GM12864 (cell line): ENCODE results near the gene ZRANB3.

Experiments used
- DNase-seq: peaks from one replicate; pipeline ENCODE4 v3.0.0-alpha.2; 2011; ENCODE audit warnings: low read depth
- H3K4me3 ChIP-seq: 2 replicates; pipeline ENCODE4 v1.5.1; 2011; ENCODE audit warnings: mild to moderate bottlenecking, low read depth, low read length, control low read depth
- TF ChIP-seq, protein P1 (sequence below): IDR thresholded peaks from 2 replicates; pipeline ENCODE4 v1.5.1; 2011; ENCODE audit warnings: low read depth, mild to moderate bottlenecking, moderate library complexity, low read length, control low read depth, inconsistent platforms; ENCODE audit errors: missing control alignments

The ZRANB3 gene

DNA sequence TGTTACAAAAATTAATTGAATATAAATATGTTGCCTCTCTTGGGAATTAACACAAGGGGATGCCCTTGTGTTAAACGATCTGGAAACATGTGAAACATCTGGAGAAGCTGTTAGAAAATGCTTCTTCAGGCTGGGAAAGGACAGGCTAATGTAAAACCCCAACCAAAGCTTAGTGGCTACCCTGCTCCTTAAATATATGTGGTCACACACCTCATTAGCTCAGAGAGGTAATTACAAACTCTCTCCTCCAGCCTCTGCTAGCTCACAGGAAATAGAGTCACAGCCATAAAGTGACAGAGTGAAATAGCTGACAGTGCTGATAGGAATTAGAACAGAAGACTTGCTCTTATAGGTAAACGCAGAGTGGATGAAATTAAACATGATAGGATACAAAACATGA, 323.0 kb downstream of the ZRANB3 start:
- no peak overlapping the region for H3K4me3 ChIP-seq
- no peak for DNase-seq
- TF ChIP-seq, protein P1, sequence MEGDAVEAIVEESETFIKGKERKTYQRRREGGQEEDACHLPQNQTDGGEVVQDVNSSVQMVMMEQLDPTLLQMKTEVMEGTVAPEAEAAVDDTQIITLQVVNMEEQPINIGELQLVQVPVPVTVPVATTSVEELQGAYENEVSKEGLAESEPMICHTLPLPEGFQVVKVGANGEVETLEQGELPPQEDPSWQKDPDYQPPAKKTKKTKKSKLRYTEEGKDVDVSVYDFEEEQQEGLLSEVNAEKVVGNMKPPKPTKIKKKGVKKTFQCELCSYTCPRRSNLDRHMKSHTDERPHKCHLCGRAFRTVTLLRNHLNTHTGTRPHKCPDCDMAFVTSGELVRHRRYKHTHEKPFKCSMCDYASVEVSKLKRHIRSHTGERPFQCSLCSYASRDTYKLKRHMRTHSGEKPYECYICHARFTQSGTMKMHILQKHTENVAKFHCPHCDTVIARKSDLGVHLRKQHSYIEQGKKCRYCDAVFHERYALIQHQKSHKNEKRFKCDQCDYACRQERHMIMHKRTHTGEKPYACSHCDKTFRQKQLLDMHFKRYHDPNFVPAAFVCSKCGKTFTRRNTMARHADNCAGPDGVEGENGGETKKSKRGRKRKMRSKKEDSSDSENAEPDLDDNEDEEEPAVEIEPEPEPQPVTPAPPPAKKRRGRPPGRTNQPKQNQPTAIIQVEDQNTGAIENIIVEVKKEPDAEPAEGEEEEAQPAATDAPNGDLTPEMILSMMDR = no peak

DNA sequence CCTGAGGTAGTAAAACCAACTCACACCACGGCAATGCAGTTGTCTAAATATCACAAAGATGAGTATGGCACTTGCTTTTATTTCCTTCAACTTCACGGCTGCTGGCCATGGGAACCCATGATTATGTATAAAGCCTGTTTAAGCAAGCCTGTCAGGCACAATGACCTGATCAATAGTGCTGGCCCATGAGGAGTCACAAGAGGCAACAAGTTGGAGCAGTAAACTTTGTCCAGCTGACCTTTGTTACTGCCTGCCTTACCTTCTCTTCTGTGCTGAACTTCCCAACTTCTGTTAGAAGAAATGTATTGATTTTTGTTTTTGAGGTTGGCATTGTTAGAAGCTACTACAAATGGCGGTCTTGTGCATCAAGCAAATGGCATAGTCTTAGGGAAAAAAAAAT, 327.1 kb downstream of the ZRANB3 start:
- H3K4me3 ChIP-seq = no peak overlapping the region
- TF ChIP-seq, protein P1 = no peak
- DNase-seq = no peak

DNA sequence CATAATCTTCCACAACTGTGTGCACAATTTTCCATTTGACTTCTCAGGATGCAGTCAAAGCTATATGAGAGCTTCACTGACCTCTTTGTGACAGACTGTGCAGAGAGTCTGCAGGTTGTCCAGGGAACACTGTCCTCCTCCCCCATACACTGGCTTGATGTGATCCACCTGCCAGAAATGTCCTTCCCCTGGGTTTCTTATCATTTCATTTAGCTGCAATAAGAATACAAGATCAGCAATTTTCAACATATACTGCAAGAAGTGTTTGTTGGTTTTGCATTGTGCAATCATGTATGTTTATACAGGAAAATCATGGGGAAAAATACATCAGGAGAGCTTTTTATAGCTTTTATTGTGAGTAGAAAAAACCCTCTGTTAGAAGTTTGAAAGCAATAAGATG, 328.3 kb downstream of the ZRANB3 start:
- DNase-seq = no peak
- TF ChIP-seq, protein P1 = no peak
- H3K4me3 ChIP-seq = no peak overlapping the region

DNA sequence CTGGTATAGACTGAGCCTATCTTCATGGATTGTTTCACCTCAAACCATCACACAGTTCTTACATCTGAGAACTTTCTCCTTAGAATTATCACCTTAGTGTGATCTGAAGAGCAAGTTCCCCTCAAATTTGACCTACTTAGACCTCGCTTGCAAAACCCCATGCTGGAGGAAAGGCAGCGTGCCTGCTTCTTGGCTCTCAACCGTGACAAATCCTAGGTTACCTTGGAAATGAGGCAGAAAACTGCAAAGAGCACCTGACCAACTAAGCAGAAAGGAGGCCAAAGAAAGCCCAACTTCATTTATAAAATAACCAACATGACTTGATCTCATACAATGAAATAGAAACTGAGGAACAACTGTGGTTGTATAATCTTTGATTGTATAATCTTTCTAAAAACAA, 332.5 kb downstream of the ZRANB3 start:
- no peak for DNase-seq
- TF ChIP-seq, protein P1 = no peak
- H3K4me3 ChIP-seq = no peak overlapping the region

DNA sequence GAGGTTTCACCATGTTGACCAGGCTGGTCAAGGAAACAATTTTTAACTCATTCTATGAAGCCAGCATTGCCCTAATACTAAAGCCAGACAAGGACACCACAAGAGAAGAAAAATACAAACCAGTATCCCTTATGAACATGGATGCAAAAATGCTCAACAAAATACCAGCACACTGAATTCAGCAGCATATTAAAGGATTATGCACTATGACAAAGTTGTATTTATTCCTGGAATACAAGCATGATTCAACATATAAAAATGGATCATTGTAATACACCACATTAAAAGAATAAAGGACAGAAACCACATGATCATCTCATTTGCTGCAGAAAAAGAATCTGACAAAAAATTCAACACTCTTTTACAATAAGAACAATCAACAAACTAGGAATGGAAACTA, 340.2 kb downstream of the ZRANB3 start:
- no peak for DNase-seq

DNA sequence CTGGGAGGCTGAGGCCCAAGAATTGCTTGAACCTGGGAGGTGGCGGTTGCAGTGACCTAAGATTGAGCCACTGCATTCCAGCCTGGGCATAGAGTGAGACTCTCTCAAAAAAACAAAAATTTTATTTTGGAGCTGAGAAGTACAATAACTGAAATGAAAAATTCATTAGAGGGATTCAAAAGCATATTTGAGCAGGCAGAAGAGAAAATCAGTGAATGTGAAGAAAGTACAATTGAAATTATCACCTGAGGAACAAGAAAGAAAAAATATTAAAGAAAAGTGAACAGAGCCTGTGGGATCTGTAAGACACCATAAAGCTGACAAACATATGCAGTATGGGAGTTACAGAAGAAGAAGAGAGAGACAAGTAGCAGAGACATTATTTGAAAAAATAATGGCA, 341.9 kb downstream of the ZRANB3 start:
- no peak for DNase-seq
- H3K4me3 ChIP-seq = no peak overlapping the region
- TF ChIP-seq, protein P1 = no peak

More for the DNA sequence above, 340.2 kb downstream of the ZRANB3 start:
- H3K4me3 ChIP-seq = no peak overlapping the region
- TF ChIP-seq, protein P1 = no peak

DNA sequence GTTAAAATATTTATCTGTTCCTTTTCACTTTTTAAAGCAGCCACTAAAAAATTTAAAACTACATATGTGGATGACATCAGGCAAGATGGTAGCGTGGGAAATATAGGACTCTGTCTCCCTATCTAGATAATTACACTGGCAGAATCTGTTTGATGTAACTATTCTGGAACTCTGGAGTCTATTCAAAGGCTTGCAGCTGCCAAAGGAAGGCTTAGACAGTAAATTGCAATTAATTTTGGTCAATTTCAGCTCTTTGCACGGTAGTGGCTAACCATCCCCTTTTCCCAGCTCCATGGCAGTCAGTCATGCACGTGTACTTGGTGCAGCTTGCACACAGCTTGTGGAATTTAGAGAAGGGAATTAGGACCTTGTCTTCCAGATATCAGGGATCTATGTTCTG, 343.7 kb downstream of the ZRANB3 start:
- H3K4me3 ChIP-seq = no peak overlapping the region
- DNase-seq = no peak

More for the DNA sequence above, 343.7 kb downstream of the ZRANB3 start:
- TF ChIP-seq, protein P1 = no peak
